Neural cell (in vitro differentiated cells): ENCODE data around the gene GPATCH3.

Source experiments
- CTCF ChIP-seq: fragments of 450-650 bp; IDR thresholded peaks from 2 replicates; pipeline ENCODE4 v1.5.1; 2014; ENCODE audit warnings: antibody characterized with exemption, mild to moderate bottlenecking, moderate library complexity; ENCODE audit not compliant: poor library complexity, severe bottlenecking
- RAD21 ChIP-seq: fragments of 450-650 bp; conservative IDR thresholded peaks from 2 replicates; pipeline ENCODE4 v1.6.1; 2014; ENCODE audit warnings: antibody characterized with exemption, mild to moderate bottlenecking, moderate library complexity

- TF ChIP-seq RAD21 (peak; percentile 37), CTCF (peak; percentile 60)
Observed at GRCh38 chr1:26853156-26853555, 47.1 kb downstream of the GPATCH3 start.
